Right lobe of liver (tissue), 4 donors: ENCODE results near the gene FCHSD1.

Experiments
- CTCF ChIP-seq, 4 donors: fragments of 200-600 bp in 3 of 4; fragments of 450-650 bp in 1 of 4; IDR thresholded peaks; one replicate each; pipeline versions ENCODE4 v1.5.1 to v1.8.0; 2016 to 2022; ENCODE audit warnings: antibody characterized with exemption in 4 of 4, mild to moderate bottlenecking in 2 of 4
- POLR2A ChIP-seq: fragments of 450-650 bp; IDR thresholded peaks from one replicate; pipeline ENCODE4 v1.6.1; 2017; ENCODE audit warnings: antibody characterized with exemption, mild to moderate bottlenecking
- donor health status: DM: no; HTN: no; CAD: no.
- donor health status: DM: no; HTN: no; CAD: no.
- donor health status: DM: no; HTN: yes; CAD: no.

GRCh38 chr5:141662028-141662427 lies 10.8 kb upstream of the FCHSD1 start:
- TF ChIP-seq CTCF (IDR thresholded peaks at IDR 0.05), result no peak
- TF ChIP-seq POLR2A, result no peak
